Stimulated activated CD8-positive, alpha-beta memory T cell treated with anti-CD3 and anti-CD28 coated beads, Interleukin-7, amount 100 ng/mL, for 4 hours (primary cell): ENCODE measurements around the gene THSD4.

Experiments used
- DNase-seq, 2 donors: peaks; one replicate each; pipeline ENCODE4 v3.0.0-alpha.2; 2020; ENCODE audit warnings: low read depth in 2 of 2

The THSD4 gene

DNA sequence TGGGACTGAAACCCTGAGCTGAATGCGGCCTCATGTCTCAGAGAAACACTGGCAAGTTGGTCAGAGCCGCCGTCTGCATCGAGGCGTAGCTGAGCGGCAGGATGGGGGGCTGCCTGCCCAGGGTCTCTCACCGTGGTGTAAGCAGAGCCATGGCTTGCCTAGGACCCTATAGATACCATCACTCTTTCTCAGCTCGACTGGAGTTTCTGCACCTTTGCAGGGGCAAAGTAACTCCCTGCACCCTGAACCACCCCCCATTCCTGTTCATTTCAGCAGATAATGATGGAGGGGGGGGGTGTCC, 666.6 kb downstream of the THSD4 start:
- DNase-seq = no peak

DNA sequence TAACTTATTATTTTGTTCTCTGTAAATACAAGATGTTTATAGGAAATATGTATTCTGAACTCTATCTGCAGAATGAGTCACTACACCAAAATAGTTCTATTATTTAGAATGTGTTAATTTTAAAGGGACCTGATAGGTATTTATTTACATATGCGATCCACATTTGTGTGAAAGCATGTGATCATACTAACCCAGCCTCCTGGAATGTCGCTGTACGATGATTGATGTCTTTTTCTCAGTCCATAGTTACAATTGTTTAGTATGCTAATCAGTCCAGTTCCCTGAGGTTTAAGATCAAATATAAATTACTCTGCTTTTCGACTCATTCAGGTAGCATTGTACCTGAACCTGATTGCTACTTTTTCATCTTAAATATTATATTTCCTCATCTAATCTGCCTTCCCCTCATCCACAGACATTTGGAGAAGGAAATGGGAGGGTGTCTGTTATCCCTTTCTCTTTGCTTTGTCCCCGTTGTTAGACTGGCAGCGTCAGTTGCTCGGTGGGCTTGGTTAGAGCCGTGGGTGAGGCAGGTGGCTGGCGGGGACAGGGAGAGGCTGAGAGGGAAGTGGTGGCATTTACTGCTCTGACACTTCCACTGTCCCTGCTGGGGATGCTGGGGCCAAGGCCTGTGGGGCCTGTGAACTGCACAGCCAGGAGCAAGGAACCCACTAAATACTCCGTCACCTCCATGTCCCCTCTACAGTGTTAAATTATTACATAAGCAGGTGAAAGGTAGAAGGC, 667.3 kb downstream of the THSD4 start:
- DNase-seq = no peak

DNA sequence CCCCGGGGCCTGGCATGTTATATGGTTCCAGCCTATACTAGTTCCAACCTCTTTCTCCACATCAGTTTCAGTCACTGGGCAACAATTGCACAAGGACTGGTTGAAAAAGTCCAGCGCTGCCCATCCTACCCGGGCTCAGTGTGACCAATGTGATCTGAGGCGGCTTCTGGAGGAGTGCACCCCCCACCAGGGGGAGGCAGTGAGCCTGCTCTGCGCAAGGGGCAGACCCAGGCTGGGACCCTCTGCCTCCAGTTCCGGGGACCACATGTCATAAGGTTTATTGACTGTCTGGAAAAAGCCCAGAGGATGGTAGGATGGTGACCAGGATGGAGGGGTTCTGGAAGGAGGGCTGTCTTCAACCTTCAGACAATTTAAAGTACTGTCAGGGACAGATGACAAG, 669.4 kb downstream of the THSD4 start:
- DNase-seq = no peak

DNA sequence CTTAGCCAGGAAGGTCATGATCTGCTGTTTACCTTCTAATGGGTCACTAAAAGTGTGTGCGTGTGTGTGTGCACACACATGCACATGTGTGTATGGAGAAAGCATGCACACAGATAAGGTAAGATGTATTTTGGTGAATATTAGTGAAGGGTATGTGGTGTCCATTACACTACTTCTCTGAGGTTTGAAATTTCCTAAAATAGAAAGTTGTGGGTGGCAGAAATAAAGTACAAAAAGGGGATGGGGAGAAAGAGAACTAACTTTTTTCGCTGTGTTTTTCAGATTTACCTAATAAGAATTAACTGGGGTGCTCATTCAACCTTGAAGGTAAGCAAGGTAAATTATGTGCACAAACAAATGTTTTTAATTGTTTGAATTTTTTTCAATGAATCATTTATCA, 670.7 kb downstream of the THSD4 start:
- DNase-seq = no peak

DNA sequence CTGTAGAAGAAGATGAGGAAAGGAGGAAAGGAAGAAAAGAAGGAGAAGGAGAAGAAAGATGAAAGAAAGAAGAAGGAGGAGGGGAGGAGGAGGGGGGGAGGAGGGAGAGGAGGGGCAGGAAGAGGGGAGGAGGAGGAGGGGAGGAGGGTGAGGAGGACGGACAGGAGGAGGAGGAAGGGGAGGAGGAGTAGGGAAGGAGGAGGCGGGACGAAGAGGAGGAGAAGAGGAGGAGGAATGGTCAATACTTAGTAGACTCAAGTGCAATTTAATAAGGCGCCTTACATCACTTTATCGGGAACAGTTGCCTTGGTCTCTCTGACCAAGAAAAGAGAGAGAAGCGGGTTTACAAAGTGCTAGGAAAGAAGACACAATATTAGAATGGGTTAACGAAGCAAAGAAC, 671.4 kb downstream of the THSD4 start:
- DNase-seq = no peak

DNA sequence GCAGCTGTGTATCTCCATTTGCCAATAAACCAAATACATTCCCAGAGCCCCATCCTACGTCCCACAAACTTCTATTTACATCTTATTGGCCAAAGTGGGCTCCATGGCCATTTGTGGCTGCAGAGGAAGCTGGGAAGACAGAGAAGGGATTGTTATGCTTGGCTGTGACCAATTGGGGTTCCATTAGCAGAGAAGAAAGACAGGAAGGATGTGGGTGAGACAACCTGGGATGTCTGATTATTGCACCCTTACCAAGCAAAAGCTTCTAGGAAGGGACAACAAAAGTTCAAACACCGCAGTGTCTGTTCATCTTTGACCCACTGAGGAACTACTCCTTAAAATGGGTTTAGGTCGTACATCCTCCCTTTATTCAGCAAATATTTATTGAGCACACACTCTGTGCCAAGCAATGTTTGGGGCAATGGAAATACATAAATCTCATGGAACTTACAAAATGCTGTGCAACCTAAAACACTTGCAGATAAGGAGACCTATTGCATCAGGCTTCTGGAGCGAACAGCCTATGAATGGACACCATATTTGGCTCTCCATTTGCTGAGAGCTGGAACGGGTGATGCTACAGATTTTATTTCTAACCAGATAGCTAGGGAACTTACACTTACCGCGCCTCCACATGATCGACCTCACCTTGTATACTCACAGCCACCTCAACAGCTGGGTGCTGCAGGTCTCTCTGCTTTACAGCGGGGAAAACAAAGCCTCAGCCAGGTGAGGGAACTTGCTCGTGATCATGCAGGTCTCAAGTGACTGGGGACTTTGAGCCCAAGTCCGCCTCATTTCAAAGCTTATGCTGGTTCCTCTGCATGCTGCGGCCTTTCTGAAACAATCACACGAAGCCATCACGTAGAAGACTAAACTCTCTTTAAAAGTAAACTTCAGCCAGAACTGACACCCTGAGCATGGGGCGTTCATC, 673.6 kb downstream of the THSD4 start:
- DNase-seq = no peak

DNA sequence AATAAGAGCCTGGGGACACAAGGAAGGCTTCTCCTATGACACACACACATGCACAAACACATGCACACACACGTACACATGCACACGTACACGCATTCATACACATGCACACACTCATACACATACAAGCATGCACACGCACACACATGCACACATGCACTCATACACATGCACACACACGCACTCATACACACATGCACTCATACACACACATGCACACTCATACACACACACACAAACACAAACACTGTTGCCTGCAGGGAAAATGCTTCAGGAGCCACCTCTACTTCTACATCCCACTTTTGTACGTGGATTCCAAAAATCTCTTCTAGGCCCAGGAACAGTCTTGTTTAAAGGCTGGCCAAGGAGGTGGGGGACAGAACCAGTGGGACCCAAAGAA, 674.3 kb downstream of the THSD4 start:
- no peak for DNase-seq

DNA sequence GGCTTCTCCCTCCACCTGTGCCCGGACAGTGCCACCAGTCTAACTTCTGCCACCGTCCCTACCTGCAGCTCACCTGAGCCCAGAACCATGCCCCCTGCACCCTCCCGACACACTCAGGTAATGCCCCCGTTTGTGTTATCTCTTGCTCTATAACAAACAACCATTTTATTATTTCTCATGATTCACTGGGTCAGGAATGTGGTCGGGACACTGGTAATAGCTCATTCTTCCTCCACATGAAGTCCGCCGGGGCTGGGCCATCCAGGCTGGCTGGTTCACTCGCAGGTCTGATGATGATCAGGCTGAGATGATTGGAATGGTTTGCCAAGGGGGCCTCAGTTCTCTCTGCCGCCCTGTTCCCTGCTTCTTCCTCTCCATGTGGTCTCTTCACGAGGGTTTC, 674.8 kb downstream of the THSD4 start:
- no peak for DNase-seq

DNA sequence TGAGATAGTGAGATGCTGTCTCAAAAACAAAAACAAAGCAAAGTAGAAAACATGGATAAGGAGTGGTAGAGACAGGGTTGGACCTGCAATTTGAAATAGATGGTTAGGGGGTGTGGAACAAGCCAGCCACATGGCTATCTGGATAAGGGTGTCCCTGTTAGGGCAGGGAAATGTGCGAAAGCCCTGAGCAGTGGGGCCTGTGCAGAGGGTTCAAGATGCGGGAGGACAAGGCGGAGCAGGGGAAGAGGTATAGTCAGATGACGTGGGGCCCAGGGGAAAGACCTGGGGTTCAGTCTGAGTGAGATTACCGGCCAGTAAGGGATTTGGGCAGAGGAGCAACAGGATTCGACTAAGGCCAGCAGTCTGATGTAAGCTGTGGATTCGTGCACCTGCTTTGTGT, 676.7 kb downstream of the THSD4 start:
- no peak for DNase-seq

DNA sequence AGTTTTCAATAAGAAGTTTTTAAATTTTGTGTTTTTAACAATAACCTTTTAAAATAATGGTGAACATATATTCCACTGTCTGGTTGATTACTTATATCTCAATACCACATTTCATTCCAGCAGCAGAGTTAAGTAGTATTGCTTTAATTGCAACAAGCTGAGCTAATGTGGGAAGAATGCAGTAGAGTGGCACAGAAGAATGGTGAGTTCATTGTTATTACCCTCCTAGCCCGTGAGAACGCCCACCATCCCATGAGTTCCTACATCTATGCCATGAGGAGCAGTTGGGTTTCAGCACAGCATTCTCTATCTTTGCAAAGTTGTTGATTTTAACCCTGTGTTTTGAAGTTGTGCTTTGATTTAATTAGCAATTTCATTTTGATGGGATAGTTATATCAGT, 677.2 kb downstream of the THSD4 start:
- DNase-seq = no peak

DNA sequence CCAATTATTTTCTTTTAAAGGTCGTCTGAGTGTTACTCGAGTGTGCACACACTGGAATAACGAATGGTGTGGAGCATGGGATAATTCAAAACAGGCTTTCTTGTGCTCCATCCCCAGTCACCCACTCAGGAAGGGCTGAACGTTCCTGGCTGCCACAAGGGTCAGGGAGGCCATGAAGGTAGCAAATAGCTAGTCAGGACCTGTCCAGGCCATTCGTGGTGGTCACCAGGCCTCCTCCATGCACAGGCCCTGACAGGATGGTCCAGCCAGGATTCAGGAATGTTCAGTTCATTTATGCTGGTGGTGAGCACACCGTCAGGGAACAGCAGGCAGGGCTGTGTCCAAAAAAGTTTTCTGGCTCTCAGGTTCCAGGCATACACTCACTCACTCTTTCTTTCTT, 683.4 kb downstream of the THSD4 start:
- no peak for DNase-seq

DNA sequence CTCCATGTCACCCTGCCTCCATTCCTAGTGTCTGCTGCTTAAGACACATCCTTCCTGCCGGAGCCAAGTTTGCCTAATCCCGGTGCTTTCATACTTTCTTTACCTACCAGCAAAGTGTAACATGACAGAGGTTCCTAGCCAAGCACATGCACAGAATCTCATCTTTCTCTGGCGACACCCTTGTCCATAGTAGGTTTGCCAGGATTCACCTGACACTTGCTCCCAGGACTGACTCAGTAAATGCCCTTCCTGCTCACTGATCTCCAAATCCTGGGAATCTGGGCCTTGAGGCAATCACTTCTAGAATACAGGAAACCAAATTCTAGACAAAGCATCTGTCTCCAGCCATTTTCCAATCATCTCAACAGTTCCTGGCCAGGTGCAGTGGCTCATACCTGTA, 684.9 kb downstream of the THSD4 start:
- DNase-seq = no peak

DNA sequence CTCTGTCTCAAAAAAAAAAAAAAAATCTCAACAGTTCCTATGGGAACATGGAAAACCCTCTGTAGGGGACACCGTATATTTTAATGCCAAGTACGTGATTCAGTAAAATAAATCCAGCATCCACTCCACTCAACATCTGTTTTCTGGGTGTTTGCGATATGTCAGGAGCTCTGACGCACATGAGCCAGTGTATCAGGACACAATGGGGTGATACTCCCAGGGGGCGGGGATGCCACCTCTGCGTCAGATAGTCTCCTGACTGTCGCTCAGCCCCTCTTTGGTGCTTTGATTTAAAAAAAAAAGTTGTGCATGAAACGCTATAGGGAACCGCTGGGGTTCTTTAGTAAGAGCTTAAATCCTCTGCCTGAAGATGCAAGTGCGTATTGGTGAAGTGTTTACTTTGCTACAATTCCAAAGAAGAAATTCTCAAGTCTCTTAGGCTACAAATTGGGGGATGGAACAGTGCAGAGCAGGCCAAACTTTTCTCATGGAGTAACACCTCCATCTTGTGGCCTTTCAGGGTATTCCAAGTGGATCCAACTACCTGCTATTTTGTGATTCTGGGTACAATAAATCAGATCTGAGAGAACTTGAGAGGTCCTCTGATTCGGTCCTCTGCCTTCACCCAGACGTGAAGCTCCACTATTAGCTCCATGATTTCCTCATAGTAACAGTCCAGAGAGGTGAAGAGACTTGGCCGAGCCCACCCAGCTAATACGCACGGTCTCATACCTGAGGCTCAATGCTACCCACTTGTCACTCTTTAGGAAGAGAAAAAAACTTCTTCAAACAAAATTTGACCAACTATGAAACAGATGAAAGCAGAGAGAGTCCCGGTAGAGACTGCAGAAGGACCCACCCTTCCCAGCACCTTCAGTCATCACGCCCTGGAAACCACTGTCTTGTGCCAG, 685.8 kb downstream of the THSD4 start:
- no peak for DNase-seq

DNA sequence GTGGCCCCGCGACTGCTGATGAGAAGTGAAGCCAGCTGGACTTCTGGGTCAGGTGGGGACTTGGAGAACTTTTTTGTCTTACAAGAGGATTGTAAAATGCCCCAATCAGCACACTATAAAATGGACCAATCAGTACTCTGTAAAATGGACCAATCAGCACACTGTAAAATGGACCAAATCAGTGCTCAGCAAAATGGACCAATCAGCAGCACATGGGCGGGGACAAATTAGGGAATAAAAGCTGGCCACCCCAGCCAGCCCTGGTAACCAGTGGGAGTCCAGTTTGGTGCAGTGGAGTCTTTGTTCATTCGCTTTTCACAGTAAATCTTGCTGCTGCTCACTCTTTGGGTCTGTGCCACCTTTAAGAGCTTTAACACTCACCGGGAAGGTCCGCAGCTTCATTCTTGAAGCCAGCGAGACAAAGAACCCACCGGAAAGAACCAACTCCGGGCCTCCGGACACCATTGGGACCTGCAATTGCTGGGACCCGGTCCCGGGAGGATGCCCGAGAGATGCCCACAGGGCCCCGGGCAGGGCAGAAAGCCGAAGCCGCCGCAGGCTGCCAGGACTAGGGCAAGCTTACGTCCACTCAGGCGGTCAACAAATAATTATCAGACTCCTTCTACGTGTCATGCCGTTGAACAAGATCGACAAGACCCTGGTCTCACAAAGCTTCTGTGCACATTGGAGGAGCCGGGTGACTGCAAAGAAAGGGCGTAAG, 686.8 kb downstream of the THSD4 start:
- DNase-seq = no peak

DNA sequence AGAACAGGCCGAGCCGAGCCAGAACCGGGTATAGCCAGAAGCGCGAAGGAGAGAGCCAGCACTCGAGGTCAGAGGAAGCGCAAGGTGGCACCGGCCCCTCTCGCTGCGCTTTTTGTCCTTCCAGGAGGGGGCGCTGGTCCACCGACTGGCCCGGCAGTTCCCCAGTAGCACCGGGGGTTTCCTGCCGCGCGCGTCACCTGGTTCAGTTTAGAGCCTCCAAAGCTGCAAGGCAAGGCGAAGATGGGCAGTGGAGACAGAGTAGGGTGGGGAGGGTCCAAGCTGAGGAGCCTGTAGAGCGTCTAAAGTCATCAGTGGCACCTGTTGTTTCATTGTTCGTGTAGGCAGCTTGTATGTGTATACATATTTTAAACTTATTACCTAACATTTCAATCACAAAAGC, 687.5 kb downstream of the THSD4 start:
- no peak for DNase-seq

DNA sequence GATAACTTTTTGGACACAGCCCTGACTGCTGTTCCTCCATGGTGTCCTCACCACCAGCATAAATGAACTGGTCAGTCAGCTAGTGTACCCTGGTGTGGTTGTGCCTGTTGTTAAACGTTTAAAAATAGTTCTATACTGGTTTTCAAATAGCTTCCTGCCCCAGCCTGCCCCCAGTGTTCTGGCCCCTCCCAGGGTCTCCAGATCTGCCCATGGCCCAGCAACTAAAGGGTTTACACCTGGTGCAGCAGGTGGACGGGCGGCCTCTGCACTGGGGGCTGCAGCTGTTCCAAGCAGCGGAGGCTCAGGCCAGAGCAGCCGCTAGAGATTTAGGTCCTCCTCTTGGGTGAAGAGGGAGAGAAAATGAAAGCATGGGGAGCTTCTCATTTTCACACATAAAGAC, 689.0 kb downstream of the THSD4 start:
- no peak for DNase-seq

DNA sequence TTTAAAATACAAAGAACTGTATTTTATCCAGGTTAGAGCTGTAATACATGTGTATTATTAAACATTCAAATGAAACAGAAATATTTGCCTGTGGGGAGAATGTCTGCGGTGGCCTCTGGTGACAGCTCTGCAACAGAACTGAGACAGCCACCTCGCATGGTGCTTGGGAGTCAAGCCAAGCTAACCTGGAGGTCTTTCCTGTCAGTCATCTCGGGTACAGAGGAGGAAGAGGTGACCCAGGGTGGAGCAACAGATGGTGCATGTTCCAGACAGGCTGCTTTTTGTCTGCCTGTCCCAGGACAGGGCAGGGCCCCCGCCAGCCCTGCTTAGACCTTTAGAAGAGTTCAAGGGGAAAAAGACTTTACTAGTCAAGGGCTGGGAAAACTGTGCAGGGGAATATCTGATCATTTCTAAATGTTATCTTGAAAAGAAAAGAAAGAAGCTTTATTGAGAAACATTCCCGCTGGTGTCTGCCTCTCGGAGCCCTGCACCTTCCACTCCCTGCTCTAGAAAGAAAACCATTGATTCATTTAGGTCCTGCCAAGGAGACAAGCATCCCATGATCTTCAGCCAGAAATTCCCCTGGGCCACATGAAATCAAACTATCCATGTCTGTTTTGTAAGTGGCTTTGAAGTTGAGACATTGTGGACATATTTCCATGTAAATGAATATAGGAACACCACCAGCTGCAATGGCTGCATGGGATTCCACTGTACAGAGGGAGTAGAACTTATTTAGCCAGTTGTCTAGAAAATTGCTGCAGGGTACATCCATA, 689.6 kb downstream of the THSD4 start:
- DNase-seq = no peak

DNA sequence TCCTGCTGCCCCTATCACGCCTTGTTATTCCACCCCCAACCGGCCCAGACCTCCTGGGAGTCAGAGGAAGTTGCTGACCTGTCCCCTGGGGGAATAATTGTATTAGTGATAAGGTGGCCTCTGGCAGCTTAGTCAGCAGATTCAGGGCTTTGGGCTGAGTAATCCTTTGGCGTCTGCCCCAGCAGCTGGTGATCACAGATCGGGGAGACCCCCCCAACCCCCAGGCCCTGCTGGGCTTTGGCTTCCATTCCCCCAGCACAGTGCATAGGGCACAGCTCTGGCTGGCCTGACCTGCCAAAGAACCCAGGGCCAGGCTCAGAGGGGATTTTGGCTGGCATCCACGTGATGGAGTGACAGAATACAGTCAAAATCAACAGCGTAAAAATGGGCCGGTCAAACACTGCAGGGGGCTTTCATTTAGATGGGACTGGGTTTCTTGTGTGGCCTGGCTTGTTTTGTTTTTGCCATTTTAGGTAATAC, 691.2 kb downstream of the THSD4 start:
- no peak for DNase-seq

DNA sequence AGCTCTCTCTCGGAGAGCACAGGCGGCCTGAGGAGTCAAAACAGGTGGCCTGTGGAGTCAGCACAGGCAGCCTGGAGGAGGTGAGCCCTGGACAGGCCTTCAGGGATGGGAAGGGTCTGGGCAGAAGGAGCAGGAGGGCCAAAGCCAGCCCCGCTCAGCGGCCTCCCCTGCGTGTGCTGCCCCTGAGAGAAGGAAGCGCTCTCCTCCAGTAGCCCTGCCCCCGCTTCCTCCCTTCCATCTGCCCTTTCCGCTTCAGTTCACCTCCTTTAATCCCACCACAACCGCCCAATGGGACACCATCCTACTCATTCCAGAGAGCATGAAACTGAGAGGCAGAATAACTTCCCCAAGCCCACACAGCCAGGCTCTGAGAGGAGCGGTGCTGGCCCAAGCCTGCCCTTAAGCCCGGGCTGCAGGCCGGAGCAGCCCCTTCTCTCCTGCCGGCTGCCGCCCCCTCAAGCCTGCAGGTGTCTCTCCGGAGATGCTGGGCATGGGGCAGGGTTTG, 691.9 kb downstream of the THSD4 start:
- DNase-seq = no peak

DNA sequence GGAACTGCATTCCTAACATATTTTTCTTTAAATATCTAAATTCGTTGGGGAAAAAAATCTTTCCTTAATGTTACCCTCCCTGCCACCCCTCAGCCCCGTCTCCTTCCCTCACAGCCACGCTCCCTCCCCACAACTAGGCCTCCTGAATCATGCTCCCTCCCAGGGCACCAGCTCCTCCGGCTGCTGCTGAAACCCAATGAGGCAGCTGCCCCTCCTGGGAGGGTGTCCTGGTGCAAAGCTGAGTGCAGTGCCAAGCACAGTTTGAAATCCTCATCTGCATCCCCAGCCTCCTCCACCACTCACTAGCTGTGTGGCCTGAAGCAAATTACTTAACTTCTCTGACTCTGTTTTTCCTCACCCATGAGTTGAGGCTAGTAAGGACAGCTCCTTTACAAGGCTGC, 692.4 kb downstream of the THSD4 start:
- no peak for DNase-seq
